AG09319 (cell line): ENCODE results near the gene PSMB10.

Source experiments
- DNase-seq: peaks from one replicate; pipeline ENCODE4 v3.0.0-alpha.2; 2010; ENCODE audit warnings: low read depth; ENCODE audit errors: extremely low read depth
- TF ChIP-seq, protein P1 (sequence below): IDR thresholded peaks from 2 replicates; pipeline ENCODE4 v1.5.1; 2011; ENCODE audit warnings: low read depth, mild to moderate bottlenecking, inconsistent platforms, low read length, moderate library complexity

Gene PSMB10

DNA sequence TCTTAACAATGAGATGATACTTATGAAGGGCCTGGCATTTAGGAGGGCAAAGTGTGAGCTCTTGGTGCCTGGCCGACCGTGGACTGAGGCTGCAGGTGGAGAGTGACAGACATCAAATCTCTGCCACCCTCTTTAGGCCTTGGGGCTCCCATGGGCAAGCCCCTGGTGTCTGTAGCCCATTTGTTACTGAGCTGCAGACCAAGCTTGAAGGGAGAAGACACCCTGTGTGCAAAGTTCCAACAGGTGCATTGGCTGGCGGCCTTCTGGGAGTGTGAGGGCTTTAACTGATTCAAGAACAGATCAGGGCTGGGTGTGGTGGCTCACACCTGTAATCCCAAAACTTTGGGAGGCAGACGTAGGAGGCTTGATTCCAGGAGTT, 4.2 kb downstream of the PSMB10 start:
- DNase-seq = no peak
- TF ChIP-seq, protein P1, sequence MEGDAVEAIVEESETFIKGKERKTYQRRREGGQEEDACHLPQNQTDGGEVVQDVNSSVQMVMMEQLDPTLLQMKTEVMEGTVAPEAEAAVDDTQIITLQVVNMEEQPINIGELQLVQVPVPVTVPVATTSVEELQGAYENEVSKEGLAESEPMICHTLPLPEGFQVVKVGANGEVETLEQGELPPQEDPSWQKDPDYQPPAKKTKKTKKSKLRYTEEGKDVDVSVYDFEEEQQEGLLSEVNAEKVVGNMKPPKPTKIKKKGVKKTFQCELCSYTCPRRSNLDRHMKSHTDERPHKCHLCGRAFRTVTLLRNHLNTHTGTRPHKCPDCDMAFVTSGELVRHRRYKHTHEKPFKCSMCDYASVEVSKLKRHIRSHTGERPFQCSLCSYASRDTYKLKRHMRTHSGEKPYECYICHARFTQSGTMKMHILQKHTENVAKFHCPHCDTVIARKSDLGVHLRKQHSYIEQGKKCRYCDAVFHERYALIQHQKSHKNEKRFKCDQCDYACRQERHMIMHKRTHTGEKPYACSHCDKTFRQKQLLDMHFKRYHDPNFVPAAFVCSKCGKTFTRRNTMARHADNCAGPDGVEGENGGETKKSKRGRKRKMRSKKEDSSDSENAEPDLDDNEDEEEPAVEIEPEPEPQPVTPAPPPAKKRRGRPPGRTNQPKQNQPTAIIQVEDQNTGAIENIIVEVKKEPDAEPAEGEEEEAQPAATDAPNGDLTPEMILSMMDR = no peak

DNA sequence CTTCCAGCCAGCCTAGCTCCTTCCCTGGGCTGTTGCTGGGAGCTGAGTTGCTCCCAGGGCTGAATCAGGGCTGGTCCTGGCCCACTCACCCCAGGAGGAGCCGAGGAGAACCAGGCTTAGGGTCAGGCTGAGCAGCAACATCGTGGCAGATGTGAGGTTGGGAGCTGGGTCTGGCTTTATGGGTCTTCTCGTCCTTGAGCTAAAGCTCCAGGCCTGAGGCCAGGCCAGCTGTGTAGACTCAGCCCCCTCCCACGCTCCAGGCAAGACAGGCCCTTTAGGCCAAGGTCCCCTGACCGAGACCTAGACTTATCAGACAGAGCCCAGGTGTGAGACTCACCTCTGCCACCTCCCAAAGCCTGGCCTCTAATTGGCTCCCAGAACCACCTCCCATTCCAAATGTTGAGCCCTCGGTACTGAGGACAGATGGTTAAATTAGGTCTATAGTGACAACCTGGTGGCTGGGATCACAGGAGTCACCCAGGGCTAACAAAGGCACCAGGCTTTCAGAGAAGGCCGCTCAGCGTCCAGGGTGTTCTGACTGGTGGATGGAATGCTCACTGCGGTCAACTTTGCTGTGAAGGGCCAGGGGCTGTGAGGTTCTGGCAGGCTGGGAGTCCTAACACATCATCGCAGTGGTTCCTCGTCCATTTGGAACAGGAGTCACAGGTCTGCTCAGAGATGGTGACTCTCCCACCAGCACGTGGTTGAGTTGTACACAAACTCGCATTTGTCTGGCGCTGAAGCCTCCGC, 4.8 kb downstream of the PSMB10 start, which contains the start of gene CTRL:
TSS of gene CTRL (minus strand) at position 151 of the 750 bp plus-strand sequence. CDS start at position 141, 10 bp downstream.
- DNase-seq = no peak
- TF ChIP-seq, protein P1 = no peak; the same call in 1 of the 2 replicates

DNA sequence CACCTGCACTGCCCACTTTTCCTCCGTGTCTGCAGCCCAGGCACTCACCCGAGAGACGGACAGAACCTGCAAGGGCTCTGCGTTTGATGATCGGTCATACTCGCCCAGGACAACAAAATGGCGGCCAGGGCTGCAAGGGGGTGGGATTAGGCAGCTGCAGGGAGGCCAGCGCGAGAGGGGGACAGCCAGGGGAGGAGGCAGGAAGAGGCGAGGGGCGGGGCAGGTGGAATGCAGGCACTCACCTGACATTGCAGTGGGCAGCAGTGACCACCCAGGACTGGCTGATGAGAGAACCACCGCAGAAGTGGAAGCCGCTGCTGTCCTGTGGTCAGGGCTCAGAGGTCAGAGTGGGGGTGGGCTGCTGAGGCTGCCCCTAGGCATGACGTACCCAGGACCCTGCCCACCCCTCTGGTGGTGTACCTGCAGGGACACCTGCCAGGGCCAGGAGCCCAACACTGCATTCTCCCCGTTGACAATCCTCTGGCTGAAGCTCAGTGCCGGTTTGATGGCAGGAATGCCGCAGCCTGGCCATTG, 5.9 kb downstream of the PSMB10 start:
- no peak for DNase-seq

DNA sequence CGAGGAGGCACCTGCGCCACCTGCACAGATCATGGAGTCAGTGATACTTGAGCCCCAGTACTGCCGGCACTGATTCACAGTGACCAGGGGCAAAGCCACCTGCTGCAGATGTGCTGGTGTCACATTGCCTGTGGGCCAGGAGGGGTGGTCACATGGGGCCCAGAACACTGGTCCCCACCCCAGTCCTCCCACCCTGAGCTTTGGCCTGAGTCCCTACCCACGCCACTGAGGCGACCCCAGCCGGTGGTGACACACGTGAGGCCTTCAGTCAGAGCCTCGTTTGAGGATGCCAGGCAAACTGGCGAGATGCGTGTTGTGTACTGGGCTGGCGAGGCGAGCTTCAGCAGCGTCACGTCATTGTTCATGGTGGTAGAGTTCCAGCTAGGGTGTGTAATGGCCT, 6.5 kb downstream of the PSMB10 start:
- TF ChIP-seq, protein P1 = no peak
- no peak for DNase-seq

More for the DNA sequence above, 5.9 kb downstream of the PSMB10 start:
- TF ChIP-seq, protein P1 = no peak

DNA sequence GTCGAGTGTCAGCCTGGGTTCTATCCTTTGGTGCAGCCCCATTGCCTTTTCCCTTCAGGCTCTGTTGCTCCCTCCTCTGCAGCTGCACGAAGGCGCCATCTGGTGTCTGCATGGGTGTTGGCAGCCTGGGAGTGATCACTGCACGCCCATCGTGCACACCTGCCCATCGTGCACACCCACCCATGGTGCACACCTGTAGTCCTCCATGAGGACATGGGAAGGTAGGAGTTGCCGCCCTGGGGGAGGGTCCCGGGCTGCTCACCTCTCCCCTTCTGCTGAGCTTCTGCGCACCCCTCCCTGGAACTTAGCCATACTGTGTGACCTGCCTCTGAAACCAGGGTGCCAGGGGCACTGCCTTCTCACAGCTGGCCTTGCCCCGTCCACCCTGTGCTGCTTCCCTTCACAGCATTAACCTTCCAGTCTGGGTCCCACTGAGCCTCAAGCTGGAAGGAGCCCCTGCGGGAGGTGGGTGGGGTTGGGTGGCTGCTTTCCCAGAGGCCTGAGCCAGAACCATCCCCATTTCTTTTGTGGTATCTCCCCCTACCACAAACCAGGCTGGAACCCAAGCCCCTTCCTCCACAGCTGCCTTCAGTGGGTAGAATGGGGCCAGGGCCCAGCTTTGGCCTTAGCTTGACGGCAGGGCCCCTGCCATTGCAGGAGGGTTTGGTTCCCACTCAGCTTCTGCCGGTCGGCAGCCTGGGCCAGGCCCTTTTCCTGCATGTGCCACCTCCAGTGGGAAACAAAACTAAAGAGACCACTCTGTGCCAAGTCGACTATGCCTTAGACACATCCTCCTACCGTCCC, 7.9 kb downstream of the PSMB10 start:
- TF ChIP-seq, protein P1 = peak; percentile 88
- no peak for DNase-seq

DNA sequence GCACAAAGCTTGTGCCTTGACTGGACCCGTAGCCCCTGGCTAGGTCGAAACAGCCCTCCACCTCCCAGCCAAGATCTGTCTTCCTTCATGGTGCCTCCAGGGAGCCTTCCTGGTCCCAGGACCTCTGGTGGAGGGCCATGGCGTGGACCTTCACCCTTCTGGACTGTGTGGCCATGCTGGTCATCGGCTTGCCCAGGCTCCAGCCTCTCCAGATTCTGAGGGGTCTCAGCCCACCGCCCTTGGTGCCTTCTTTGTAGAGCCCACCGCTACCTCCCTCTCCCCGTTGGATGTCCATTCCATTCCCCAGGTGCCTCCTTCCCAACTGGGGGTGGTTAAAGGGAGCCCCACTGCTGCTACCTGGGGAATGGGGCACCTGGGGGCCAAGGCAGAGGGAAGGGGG, 8.5 kb downstream of the PSMB10 start:
- TF ChIP-seq, protein P1 = no peak
- no peak for DNase-seq
